Tibial nerve (tissue), 4 donors: Measurements from ENCODE around the gene NRCAM. TPM values are rescaled to one million over a fixed set of nuclear protein-coding genes. Genes with fewer than 3 reads are reported as not detected.

Experiments used
- DNase-seq, 2 donors: peaks; one replicate each; pipeline ENCODE4 v3.0.0-alpha.2; 2019; ENCODE audit warnings: low spot score in 2 of 2
- H3K27ac ChIP-seq, 4 donors: fragments of 200-600 bp; sonication (generic) in 3 of 4; one replicate each; pipeline ENCODE4 v1.5.1; 2017 to 2019; ENCODE audit warnings: mild to moderate bottlenecking in 1 of 4
- H3K27me3 ChIP-seq, 2 donors: fragments of 200-600 bp; sonication (generic) in 1 of 2; one replicate each; pipeline versions ENCODE4 v1.5.1 to v1.6.0; 2017 to 2019
- H3K36me3 ChIP-seq, 3 donors: fragments of 200-600 bp; sonication (generic); one replicate each; pipeline ENCODE4 v1.5.1; 2018 to 2019
- H3K4me1 ChIP-seq, 4 donors: fragments of 200-600 bp; sonication (generic) in 3 of 4; one replicate each; pipeline ENCODE4 v1.5.1; 2017 to 2019
- H3K4me3 ChIP-seq, 4 donors: fragments of 200-600 bp; sonication (generic) in 3 of 4; one replicate each; pipeline ENCODE4 v1.5.1; 2017 to 2019; ENCODE audit warnings: mild to moderate bottlenecking in 1 of 4, moderate library complexity in 1 of 4
- H3K9me3 ChIP-seq, 4 donors: fragments of 200-600 bp; sonication (generic) in 3 of 4; one replicate each; pipeline ENCODE4 v1.5.1; 2017 to 2019
- EP300 ChIP-seq, 2 donors: sonication (generic); formaldehyde crosslinking; IDR thresholded peaks; one replicate each; pipeline ENCODE4 v1.6.1; 2017; ENCODE audit warnings: antibody characterized with exemption in 2 of 2, mild to moderate bottlenecking in 1 of 2
- POLR2A ChIP-seq, 2 donors: fragments of 450-650 bp; IDR thresholded peaks; one replicate each; pipeline ENCODE4 v1.6.1; 2017; ENCODE audit warnings: antibody characterized with exemption in 2 of 2, mild to moderate bottlenecking in 2 of 2, moderate library complexity in 2 of 2
- WGBS, 2 donors: methylation state at CpG; one replicate each; pipeline ENCODE4 v1.1.5; 2018; 5-methylcytosine and 5-hydroxymethylcytosine counted together
- total RNA-seq, 4 donors: library from RNA; depleted of rRNA; stranded (reverse); fragments of >200 nt; gene quantifications; one replicate each; pipeline ENCODE4 v1.1.0, GENCODE V29; 2016
- TF ChIP-seq, protein P1 (sequence below), 5 experiments: fragments of 200-600 bp in 3 of 5; fragments of 450-650 bp in 2 of 5; sonication (generic) in 3 of 5; IDR thresholded peaks; one replicate each; pipeline ENCODE4 v1.5.1; 2016 to 2019; ENCODE audit warnings: antibody characterized with exemption in 5 of 5, mild to moderate bottlenecking in 3 of 5, moderate library complexity in 2 of 5

Gene NRCAM
- total RNA-seq, 4 donors from 2014 or later = 16.5 to 87.4 (median 22.4) TPM

GRCh38 chr7:108454674-108455550, 1.3 kb downstream of the NRCAM start:
- peaks cover 0 to 58% of the 10 kb centered on the region in 2 donors for H3K27me3 ChIP-seq

GRCh38 chr7:108454317-108454673, 1.9 kb downstream of the NRCAM start:
- no peaks in the 10 kb centered on the region for H3K36me3 ChIP-seq
- H3K27me3 ChIP-seq = peaks cover 0 to 56% of the 10 kb centered on the region in 2 donors
- H3K9me3 ChIP-seq = no peaks in the 10 kb centered on the region
- peaks cover 0 to 37% (median 11%) of the 10 kb centered on the region in 4 donors for H3K4me1 ChIP-seq
- peak overlapping the region; percentile 34 to 63 (median 52) for H3K4me3 ChIP-seq
- 47 to 54% methylated on average over 4 of the region's 4 CpGs for WGBS, 2 donors
- TF ChIP-seq EP300 (IDR thresholded peaks at IDR 0.05) (no peak), POLR2A (IDR thresholded peaks at IDR 0.05) (no peak)
- TF ChIP-seq, protein P1, sequence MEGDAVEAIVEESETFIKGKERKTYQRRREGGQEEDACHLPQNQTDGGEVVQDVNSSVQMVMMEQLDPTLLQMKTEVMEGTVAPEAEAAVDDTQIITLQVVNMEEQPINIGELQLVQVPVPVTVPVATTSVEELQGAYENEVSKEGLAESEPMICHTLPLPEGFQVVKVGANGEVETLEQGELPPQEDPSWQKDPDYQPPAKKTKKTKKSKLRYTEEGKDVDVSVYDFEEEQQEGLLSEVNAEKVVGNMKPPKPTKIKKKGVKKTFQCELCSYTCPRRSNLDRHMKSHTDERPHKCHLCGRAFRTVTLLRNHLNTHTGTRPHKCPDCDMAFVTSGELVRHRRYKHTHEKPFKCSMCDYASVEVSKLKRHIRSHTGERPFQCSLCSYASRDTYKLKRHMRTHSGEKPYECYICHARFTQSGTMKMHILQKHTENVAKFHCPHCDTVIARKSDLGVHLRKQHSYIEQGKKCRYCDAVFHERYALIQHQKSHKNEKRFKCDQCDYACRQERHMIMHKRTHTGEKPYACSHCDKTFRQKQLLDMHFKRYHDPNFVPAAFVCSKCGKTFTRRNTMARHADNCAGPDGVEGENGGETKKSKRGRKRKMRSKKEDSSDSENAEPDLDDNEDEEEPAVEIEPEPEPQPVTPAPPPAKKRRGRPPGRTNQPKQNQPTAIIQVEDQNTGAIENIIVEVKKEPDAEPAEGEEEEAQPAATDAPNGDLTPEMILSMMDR (IDR thresholded peaks at IDR 0.05) = no peak
- DNase-seq = no peak
- H3K27ac ChIP-seq = peak overlapping the region in 2 of 4 donors; percentile 80 to 84

More at GRCh38 chr7:108454674-108455550, 1.3 kb downstream of the NRCAM start:
- TF ChIP-seq, protein P1 (IDR thresholded peaks at IDR 0.05) = no peak
- peak in 1 of 2 donors; percentile 31 for TF ChIP-seq EP300 (IDR thresholded peaks at IDR 0.05)
- no peaks in the 10 kb centered on the region for H3K9me3 ChIP-seq
- H3K27ac ChIP-seq = peak overlapping the region; percentile 34 to 84 (median 62)
- H3K4me3 ChIP-seq = peak overlapping the region; percentile 34 to 63 (median 52)
- H3K4me1 ChIP-seq = peaks cover 0 to 37% (median 11%) of the 10 kb centered on the region in 4 donors
- no peaks in the 10 kb centered on the region for H3K36me3 ChIP-seq
- WGBS, 2 donors = 0% methylated on average over 41 to 48 of the region's 72 CpGs
- no peak for DNase-seq

DNA sequence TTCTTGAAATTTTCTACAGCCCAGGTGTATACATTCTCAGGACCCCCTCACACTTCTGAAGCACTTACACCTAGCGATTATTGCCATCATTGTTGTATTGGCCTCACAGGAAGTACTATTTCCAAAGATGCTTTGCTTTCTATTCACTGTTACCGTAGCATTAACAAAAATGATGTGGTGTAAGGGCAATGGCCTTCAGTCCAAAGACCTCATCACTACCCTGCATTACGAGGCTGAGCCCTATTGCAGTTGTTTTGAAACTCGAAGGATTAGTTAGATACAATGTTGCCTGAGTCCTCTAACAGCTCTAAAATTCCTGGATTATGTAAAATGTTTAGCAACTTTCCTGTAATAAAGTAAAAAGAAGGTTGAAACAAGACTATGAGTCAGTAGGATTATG, 2.9 kb downstream of the NRCAM start:
- TF ChIP-seq, protein P1 (IDR thresholded peaks at IDR 0.05) = no peak
- TF ChIP-seq EP300 (IDR thresholded peaks at IDR 0.05) (no peak), POLR2A (IDR thresholded peaks at IDR 0.05) (no peak)
- DNase-seq = no peak
- 85 to 96% methylated on average over 4 of the region's 4 CpGs for WGBS, 2 donors
- peaks cover 0 to 52% of the 10 kb centered on the region in 2 donors for H3K27me3 ChIP-seq
- peaks cover 0 to 37% (median 11%) of the 10 kb centered on the region in 4 donors for H3K4me1 ChIP-seq
- no peak overlapping the region for H3K4me3 ChIP-seq
- peak overlapping the region in 1 of 4 donors; percentile 80 for H3K27ac ChIP-seq
- H3K9me3 ChIP-seq = no peaks in the 10 kb centered on the region
- no peaks in the 10 kb centered on the region for H3K36me3 ChIP-seq

DNA sequence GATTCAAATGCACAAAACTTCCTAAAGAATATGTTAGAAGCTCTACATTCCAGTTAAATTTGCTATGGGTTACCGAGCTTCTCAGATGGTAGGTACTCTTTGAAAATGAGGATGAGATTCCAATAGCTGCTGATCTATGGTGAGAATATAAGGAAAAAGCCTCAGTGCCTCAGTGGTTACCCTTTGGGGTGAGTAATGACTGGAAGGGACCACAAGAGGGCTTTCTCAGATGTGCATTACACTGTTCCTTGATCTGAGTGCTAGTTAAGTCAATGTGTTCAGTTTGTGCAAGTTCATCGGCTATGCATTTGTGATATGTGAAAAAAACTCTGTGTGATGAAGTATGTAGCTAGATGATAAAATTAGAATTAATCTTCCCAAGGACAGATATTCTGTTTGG, 3.5 kb downstream of the NRCAM start:
- no peak overlapping the region for H3K27ac ChIP-seq
- 53 to 57% methylated on average over 2 of the region's 2 CpGs for WGBS, 2 donors
- DNase-seq = no peak
- H3K27me3 ChIP-seq = peaks cover 0 to 52% of the 10 kb centered on the region in 2 donors
- peaks cover 0 to 37% (median 11%) of the 10 kb centered on the region in 4 donors for H3K4me1 ChIP-seq
- no peaks in the 10 kb centered on the region for H3K9me3 ChIP-seq
- TF ChIP-seq, protein P1 (IDR thresholded peaks at IDR 0.05) = peak; percentile 21 to 58 (median 30)
- TF ChIP-seq EP300 (IDR thresholded peaks at IDR 0.05) (no peak), POLR2A (IDR thresholded peaks at IDR 0.05) (no peak)
- H3K4me3 ChIP-seq = no peak overlapping the region
- H3K36me3 ChIP-seq = no peaks in the 10 kb centered on the region

- WGBS, 2 donors = 88 to 93% methylated on average over 2 of the region's 2 CpGs
- H3K36me3 ChIP-seq = no peaks in the 10 kb centered on the region
- H3K4me3 ChIP-seq = no peak overlapping the region
- H3K9me3 ChIP-seq = no peaks in the 10 kb centered on the region
- DNase-seq = no peak
- peaks cover 0 to 39% of the 10 kb centered on the region in 2 donors for H3K27me3 ChIP-seq
- H3K27ac ChIP-seq = no peak overlapping the region
- H3K4me1 ChIP-seq = peaks cover 0 to 26% (median 7%) of the 10 kb centered on the region in 4 donors
- TF ChIP-seq EP300 (IDR thresholded peaks at IDR 0.05) = no peak
These were observed 4.9 kb downstream of the NRCAM start for GRCh38 chr7:108451296-108451848.
